Astrocyte (in vitro differentiated cells and primary cell): ENCODE measurements around the gene TNFRSF21.

ENCODE experiments used
- EZH2 ChIP-seq: IDR thresholded peaks from 2 replicates; pipeline ENCODE4 v1.6.1; 2012; ENCODE audit warnings: mild to moderate bottlenecking, low read length, inconsistent platforms; ENCODE audit not compliant: insufficient read depth
- TF ChIP-seq, protein P1 (sequence below): IDR thresholded peaks from 2 replicates; pipeline ENCODE4 v1.5.1; 2011; ENCODE audit warnings: low read depth, mild to moderate bottlenecking, inconsistent platforms, low read length, moderate library complexity; ENCODE audit not compliant: insufficient read depth

DNA sequence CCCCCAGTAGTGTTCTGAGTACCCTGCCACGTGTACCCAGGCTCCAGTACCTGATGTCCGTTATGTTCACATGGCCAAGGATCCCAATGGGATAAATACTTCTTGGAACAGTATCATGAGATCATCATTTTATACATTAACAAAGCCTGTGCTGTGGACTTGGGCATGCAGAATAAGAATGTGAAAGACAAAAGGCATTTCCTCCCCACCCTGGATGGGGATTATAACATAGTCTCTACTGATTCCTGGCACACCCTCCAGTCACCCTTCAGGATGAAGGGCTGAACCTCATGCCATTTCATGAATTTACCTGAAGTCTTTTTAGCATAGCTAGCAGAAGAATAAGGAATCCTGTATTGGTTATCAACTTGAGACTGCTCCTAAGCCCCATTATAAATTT lies 2.8 kb downstream of the TNFRSF21 start:
- TF ChIP-seq, protein P1, sequence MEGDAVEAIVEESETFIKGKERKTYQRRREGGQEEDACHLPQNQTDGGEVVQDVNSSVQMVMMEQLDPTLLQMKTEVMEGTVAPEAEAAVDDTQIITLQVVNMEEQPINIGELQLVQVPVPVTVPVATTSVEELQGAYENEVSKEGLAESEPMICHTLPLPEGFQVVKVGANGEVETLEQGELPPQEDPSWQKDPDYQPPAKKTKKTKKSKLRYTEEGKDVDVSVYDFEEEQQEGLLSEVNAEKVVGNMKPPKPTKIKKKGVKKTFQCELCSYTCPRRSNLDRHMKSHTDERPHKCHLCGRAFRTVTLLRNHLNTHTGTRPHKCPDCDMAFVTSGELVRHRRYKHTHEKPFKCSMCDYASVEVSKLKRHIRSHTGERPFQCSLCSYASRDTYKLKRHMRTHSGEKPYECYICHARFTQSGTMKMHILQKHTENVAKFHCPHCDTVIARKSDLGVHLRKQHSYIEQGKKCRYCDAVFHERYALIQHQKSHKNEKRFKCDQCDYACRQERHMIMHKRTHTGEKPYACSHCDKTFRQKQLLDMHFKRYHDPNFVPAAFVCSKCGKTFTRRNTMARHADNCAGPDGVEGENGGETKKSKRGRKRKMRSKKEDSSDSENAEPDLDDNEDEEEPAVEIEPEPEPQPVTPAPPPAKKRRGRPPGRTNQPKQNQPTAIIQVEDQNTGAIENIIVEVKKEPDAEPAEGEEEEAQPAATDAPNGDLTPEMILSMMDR: no peak
- TF ChIP-seq EZH2: no peak
